NB4 (cell line): ENCODE data around the gene GULP1.
"Not testable (repeated sequence)": the region's sequence is repeated elsewhere in the genome, so short reads cannot be mapped to it uniquely, and the experiment has no call there.

Experiments
- DNase-seq: peaks from one replicate; pipeline ENCODE4 v3.0.0; 2010; ENCODE audit warnings: low read depth
- H3K4me3 ChIP-seq: one replicate; pipeline ENCODE4 v1.5.1; 2011; ENCODE audit warnings: mild to moderate bottlenecking, low read depth, low read length, moderate library complexity
- MAX ChIP-seq: IDR thresholded peaks from 2 replicates; pipeline ENCODE4 v1.6.1; 2011; ENCODE audit warnings: low read depth, low read length
- MYC ChIP-seq: IDR thresholded peaks from 2 replicates; pipeline ENCODE4 v1.6.1; 2011; ENCODE audit warnings: low read depth, low read length
- POLR2A ChIP-seq: IDR thresholded peaks from 2 replicates; pipeline ENCODE4 v1.6.1; 2011; ENCODE audit warnings: mild to moderate bottlenecking; ENCODE audit not compliant: insufficient read length; ENCODE audit errors: extremely low read depth
- TF ChIP-seq, protein P1 (sequence below): IDR thresholded peaks from one replicate; pipeline ENCODE4 v1.5.1; 2012; ENCODE audit warnings: low read depth, low read length

The GULP1 gene

GRCh38 chr2:188280811-188281222, 10.9 kb upstream of the GULP1 start:
- no peak overlapping the region for H3K4me3 ChIP-seq
- no peak for TF ChIP-seq MYC
- TF ChIP-seq POLR2A: no peak
- no peak for TF ChIP-seq MAX
- TF ChIP-seq, protein P1, sequence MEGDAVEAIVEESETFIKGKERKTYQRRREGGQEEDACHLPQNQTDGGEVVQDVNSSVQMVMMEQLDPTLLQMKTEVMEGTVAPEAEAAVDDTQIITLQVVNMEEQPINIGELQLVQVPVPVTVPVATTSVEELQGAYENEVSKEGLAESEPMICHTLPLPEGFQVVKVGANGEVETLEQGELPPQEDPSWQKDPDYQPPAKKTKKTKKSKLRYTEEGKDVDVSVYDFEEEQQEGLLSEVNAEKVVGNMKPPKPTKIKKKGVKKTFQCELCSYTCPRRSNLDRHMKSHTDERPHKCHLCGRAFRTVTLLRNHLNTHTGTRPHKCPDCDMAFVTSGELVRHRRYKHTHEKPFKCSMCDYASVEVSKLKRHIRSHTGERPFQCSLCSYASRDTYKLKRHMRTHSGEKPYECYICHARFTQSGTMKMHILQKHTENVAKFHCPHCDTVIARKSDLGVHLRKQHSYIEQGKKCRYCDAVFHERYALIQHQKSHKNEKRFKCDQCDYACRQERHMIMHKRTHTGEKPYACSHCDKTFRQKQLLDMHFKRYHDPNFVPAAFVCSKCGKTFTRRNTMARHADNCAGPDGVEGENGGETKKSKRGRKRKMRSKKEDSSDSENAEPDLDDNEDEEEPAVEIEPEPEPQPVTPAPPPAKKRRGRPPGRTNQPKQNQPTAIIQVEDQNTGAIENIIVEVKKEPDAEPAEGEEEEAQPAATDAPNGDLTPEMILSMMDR: no peak
- no peak for DNase-seq

DNA sequence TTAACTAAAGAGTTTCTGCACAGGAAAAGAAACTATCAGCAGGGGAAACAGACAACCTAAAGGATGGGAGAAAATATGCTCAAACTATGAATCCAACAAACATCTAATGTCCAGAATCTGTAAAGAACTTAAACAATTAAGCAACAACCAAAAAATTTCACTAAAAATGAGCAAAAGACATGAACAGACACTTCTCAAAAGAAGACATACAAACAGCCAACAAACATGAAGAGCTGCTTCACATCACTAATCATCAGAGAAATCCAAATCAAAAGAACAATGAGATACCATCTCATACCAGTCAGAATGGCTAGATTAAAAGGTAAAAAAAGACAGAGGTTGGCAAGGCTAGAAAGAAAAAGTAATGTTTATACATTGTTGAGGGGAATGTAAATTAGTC, 8.8 kb upstream of the GULP1 start:
- DNase-seq: no peak
- no peak for TF ChIP-seq MYC
- no peak for TF ChIP-seq MAX
- no peak for TF ChIP-seq POLR2A
- TF ChIP-seq, protein P1: no peak
- no peak overlapping the region for H3K4me3 ChIP-seq

- not testable (repeated sequence) for H3K4me3 ChIP-seq, DNase-seq
Measured at GRCh38 chr2:188284251-188284650, 7.4 kb upstream of the GULP1 start.

DNA sequence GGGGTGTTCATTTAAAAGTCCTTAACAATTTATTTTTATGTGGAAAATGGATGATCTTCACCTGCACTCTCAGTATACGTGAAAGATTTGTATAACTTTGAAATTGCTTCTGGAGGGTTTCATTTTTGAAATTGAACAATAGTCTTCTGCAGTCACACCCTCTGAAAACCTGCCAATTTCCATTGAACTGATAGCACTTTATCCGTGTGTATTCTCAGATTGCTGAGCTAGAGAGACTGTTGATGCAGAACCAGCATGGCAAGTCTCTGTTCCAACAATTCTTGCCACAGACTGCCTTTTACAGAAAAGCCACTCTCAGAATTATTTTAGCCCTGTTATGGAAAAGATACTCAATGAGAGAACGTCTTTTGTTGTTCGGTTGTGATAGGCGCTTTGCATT, 6.6 kb upstream of the GULP1 start:
- no peak for DNase-seq
- no peak overlapping the region for H3K4me3 ChIP-seq
- no peak for TF ChIP-seq MAX
- TF ChIP-seq POLR2A: no peak
- no peak for TF ChIP-seq MYC
- TF ChIP-seq, protein P1: no peak

- TF ChIP-seq POLR2A (no peak), MAX (no peak), MYC (no peak)
- TF ChIP-seq, protein P1: no peak
- DNase-seq: no peak
- no peak overlapping the region for H3K4me3 ChIP-seq
Measured at GRCh38 chr2:188285774-188286173, 5.9 kb upstream of the GULP1 start.

DNA sequence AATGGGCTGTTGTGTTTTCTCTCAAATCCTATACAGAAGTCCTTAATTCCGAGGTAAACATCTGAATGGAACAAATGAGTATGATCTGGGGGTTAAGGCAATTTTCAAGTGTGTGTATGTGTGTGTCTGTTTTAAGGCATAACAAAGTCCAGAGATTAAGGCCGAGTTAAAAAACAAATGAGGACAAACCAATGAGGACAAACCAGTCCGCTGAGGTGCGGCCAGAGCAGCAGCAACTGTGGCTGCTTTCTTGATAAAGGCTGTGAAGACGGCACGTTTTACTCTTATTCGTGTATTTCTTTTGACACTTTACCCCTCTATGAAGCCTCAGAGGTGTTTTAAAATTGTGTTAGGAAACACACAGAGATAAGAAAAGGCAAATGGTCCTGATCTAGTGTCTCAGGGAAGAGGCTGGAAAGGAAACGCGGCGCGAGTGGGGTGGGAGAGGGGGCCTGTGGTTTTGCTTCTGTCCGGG, 495 bp upstream of the GULP1 start:
- DNase-seq: no peak
- no peak overlapping the region for H3K4me3 ChIP-seq
- no peak for TF ChIP-seq MYC
- TF ChIP-seq, protein P1: no peak
- TF ChIP-seq MAX: no peak
- no peak for TF ChIP-seq POLR2A
